Measurements from ENCODE around the gene MEGF11. TPM values are rescaled to one million over a fixed set of nuclear protein-coding genes. Genes with fewer than 3 reads are reported as not detected.

MEGF11 gene
- total RNA-seq, 1 experiment from 2014 or later, result 1.2 TPM

DNA sequence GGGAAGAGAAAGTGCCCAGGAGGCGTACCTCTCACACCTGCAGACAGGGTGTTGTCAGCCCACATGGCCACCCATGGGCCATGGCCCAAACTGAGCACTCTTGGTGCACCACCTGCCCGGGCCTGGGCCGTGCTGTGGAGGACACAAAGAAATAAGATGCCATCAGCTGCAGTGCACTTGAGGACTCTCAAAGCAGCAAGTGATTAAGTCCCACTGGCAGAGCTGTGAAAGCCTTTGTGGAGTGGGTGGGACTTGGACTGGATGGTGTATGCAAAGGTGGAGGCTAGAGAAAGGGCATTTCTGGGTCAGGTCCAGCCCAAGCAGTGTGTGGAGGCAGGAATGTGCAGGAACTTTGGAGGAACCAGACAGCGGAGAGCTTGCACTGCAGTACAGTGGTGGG is 122.3 kb downstream of the MEGF11 start:
- no peak overlapping the region for H3K27ac Mint-ChIP-seq
- H2BK20ac ChIP-seq (ENCODE audit: low read depth, low read length, poor library complexity, severe bottlenecking), result no peak overlapping the region

More for the DNA sequence above, 122.3 kb downstream of the MEGF11 start:
- Histone ChIP-seq H2AK5ac (ENCODE audit: insufficient read length, low read length) (no peak overlapping the region), H3K27me3 (ENCODE audit: insufficient read depth, low read length) (no peaks in the 10 kb centered on the region), H2BK12ac (ENCODE audit: insufficient read length, low read depth, low read length) (no peak overlapping the region), H3K4me1 (ENCODE audit: insufficient read depth, low read length) (peaks cover 2% of the 10 kb centered on the region; the same call in 1 of the 2 replicates), H3K4me2 (ENCODE audit: insufficient read depth, insufficient read length, low read length) (no peak overlapping the region), H3T11ph (ENCODE audit: low read length) (no peak overlapping the region), H3K14ac (ENCODE audit: insufficient read depth, low read length) (no peak overlapping the region), H4K5ac (ENCODE audit: insufficient read length, low read depth, low read length) (no peak overlapping the region), H2BK120ac (ENCODE audit: low read depth, low read length, poor library complexity, severe bottlenecking) (no peak overlapping the region), H3K18ac (ENCODE audit: insufficient read length, low read depth, low read length) (no peak overlapping the region), H4K20me1 (ENCODE audit: control insufficient read depth, insufficient read depth, insufficient read length) (no peaks in the 10 kb centered on the region), H3K4ac (ENCODE audit: low read depth, low read length) (no peak overlapping the region), H3K56ac (ENCODE audit: insufficient read length, low read depth, low read length) (no peak overlapping the region), H4K8ac (replicated peaks; ENCODE audit: insufficient read length, low read depth, low read length) (no peak overlapping the region), H3K23me2 (ENCODE audit: insufficient read length, low read depth, low read length, poor library complexity, severe bottlenecking) (no peaks in the 10 kb centered on the region), H3K27ac (ENCODE audit: insufficient read length, low read depth, low read length) (no peak overlapping the region), H3K79me2 (ENCODE audit: insufficient read depth, low read length) (no peaks in the 10 kb centered on the region), H4K91ac (ENCODE audit: insufficient read length, low read depth, low read length) (no peak overlapping the region), H3K9me3 (ENCODE audit: control insufficient read depth, low read depth, low read length) (no peaks in the 10 kb centered on the region), H2BK5ac (ENCODE audit: insufficient read length, low read length) (no peak overlapping the region), H3K9ac (ENCODE audit: extremely low read depth, insufficient read length, low read length) (no peak overlapping the region), H3K23ac (ENCODE audit: insufficient read length, low read depth, low read length) (no peak overlapping the region), H2BK15ac (ENCODE audit: low read depth, low read length) (no peak overlapping the region), H2AFZ (ENCODE audit: low read length) (no peak overlapping the region), H3K79me1 (ENCODE audit: insufficient read depth, low read depth, low read length, poor library complexity, severe bottlenecking) (no peaks in the 10 kb centered on the region)
- Mint-ChIP-seq H3K4me1 (peaks cover 32 to 60% of the 10 kb centered on the region in 2 experiments), H3K27me3 (ENCODE audit: low read depth) (peaks cover 11% of the 10 kb centered on the region), H3K4me3 (no peak overlapping the region), H3K36me3 (ENCODE audit: insufficient read depth in 1 of 3, low read depth in 3 of 3) (no peaks in the 10 kb centered on the region), H3K9me3 (no peaks in the 10 kb centered on the region)
- WGBS (ENCODE audit: extremely low coverage, insufficient read length, low lambda C conversion rate), result no CpG with 5 or more reads among the region's 4 CpGs
- DNase-seq, result no peak
- TF ChIP-seq, protein P1, sequence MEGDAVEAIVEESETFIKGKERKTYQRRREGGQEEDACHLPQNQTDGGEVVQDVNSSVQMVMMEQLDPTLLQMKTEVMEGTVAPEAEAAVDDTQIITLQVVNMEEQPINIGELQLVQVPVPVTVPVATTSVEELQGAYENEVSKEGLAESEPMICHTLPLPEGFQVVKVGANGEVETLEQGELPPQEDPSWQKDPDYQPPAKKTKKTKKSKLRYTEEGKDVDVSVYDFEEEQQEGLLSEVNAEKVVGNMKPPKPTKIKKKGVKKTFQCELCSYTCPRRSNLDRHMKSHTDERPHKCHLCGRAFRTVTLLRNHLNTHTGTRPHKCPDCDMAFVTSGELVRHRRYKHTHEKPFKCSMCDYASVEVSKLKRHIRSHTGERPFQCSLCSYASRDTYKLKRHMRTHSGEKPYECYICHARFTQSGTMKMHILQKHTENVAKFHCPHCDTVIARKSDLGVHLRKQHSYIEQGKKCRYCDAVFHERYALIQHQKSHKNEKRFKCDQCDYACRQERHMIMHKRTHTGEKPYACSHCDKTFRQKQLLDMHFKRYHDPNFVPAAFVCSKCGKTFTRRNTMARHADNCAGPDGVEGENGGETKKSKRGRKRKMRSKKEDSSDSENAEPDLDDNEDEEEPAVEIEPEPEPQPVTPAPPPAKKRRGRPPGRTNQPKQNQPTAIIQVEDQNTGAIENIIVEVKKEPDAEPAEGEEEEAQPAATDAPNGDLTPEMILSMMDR (conservative IDR thresholded peaks at IDR 0.05), result no peak
